A549 (cell line): Measurements from ENCODE around the gene TMEM203. TPM values are rescaled to one million over a fixed set of nuclear protein-coding genes. Genes with fewer than 3 reads are reported as not detected.

Source experiments
- ATAC-seq, 2 experiments: fragments of 200-7000 bp in 1 of 2; fragments of >200 bp in 1 of 2; cut with Nextera tagmentation in 1 of 2; cut with Tn5 transposase in 1 of 2; 3 replicates each; pipeline versions ENCODE4 v1.8.0 to v1.9.1; 2018 to 2020; ENCODE audit warnings: mild to moderate bottlenecking in 1 of 2, moderate library complexity in 1 of 2
- CTCF ChIA-PET: fragments of 300-600 bp; sonication (Branson Sonifier 250); formaldehyde crosslinking; extraction: SDS; loops from one replicate; lab custom pipeline; 2021; ENCODE audit warnings: antibody characterized with exemption, inconsistent platforms; lab: Yijun Ruan, JAX
- POLR2A ChIA-PET: fragments of 350-600 bp; formaldehyde crosslinking; extraction: SDS; loops from one replicate; lab custom pipeline; 2021; ENCODE audit warnings: antibody characterized with exemption, inconsistent platforms; lab: Yijun Ruan, JAX
- DNase-seq, 2 experiments: peaks; one replicate each; pipeline versions ENCODE4 v3.0.0 to v3.0.0-alpha.2; 2011 to 2016; ENCODE audit warnings: low read depth in 1 of 2, low spot score in 1 of 2
- FAIRE-seq: peaks from 2 replicates; lab custom pipeline; 2011; peaks lifted over from hg19 to GRCh38; lab: Jason Lieb, UNC
- H3K27ac ChIP-seq, 2 experiments: fragments of >200 bp; sonication (Bioruptor Twin); formaldehyde crosslinking; 3 replicates each; pipeline ENCODE4 v1.5.1; 2016 to 2017
- H3K4me1 ChIP-seq: fragments of >200 bp; sonication (Bioruptor Twin); formaldehyde crosslinking; 3 replicates; pipeline ENCODE4 v1.6.1; 2016
- H3K4me2 ChIP-seq: fragments of >200 bp; sonication (Bioruptor Twin); formaldehyde crosslinking; 3 replicates; pipeline ENCODE4 v1.6.1; 2016
- H3K4me3 ChIP-seq: fragments of >200 bp; sonication (Bioruptor Twin); formaldehyde crosslinking; 3 replicates; pipeline ENCODE4 v1.5.1; 2016
- H3K9me3 ChIP-seq: fragments of >200 bp; sonication (Bioruptor Twin); formaldehyde crosslinking; 3 replicates; pipeline ENCODE4 v1.6.1; 2016
- CBX2 ChIP-seq: fragments of 200-600 bp; sonication (generic); IDR thresholded peaks from 2 replicates; pipeline ENCODE4 v1.6.1; 2016; ENCODE audit warnings: low read depth, mild to moderate bottlenecking, borderline replicate concordance
- CHD2 ChIP-seq: fragments of 150-350 bp; IDR thresholded peaks from 2 replicates; pipeline ENCODE4 v1.6.1; 2014; ENCODE audit warnings: low read length; ENCODE audit not compliant: partially characterized antibody
- CHD4 ChIP-seq: fragments of 200-600 bp; sonication (generic); IDR thresholded peaks from 2 replicates; pipeline ENCODE4 v1.6.1; 2016; ENCODE audit warnings: antibody characterized with exemption, mild to moderate bottlenecking, borderline replicate concordance
- EP300 ChIP-seq, 2 experiments: fragments of >200 bp; sonication (Bioruptor Twin); formaldehyde crosslinking; IDR thresholded peaks; 2 replicates in 1 of 2; 3 replicates in 1 of 2; pipeline ENCODE4 v1.6.1; 2016 to 2017
- ESRRA ChIP-seq: fragments of 150-350 bp; IDR thresholded peaks from 2 replicates; pipeline ENCODE4 v1.6.1; 2014; ENCODE audit warnings: mild to moderate bottlenecking, low read length, borderline replicate concordance
- FOSL2 ChIP-seq, 2 experiments: fragments of 450-650 bp in 1 of 2; fragments of >200 bp in 1 of 2; sonication (Bioruptor Twin) in 1 of 2; formaldehyde crosslinking; IDR thresholded peaks; 2 replicates each; pipeline versions ENCODE4 v1.5.0 to v1.6.1; 2016 to 2020; ENCODE audit warnings: mild to moderate bottlenecking in 1 of 2, moderate library complexity in 1 of 2
- GATA3 ChIP-seq: IDR thresholded peaks from 2 replicates; pipeline ENCODE4 v1.6.1; 2012; ENCODE audit warnings: borderline replicate concordance
- HDAC2 ChIP-seq: fragments of 200-600 bp; sonication (generic); IDR thresholded peaks from 2 replicates; pipeline ENCODE4 v1.6.1; 2016
- HEYL ChIP-seq: fragments of 250-450 bp; sonication (Bioruptor Pico); IDR thresholded peaks from 2 replicates; pipeline ENCODE4 v1.8.0; 2021; ENCODE audit warnings: mild to moderate bottlenecking, moderate library complexity
- HOXA7 ChIP-seq: fragments of 250-450 bp; sonication (Bioruptor Pico); IDR thresholded peaks from 2 replicates; pipeline ENCODE4 v1.5.0; 2020; ENCODE audit warnings: mild to moderate bottlenecking, moderate library complexity
- KDM5A ChIP-seq: fragments of 200-600 bp; sonication (generic); IDR thresholded peaks from 2 replicates; pipeline ENCODE4 v1.6.1; 2016; ENCODE audit warnings: antibody characterized with exemption, mild to moderate bottlenecking
- NPAS2 ChIP-seq: fragments of 250-450 bp; sonication (Bioruptor Pico); IDR thresholded peaks from 2 replicates; pipeline ENCODE4 v1.8.0; 2022; ENCODE audit warnings: mild to moderate bottlenecking, moderate library complexity, borderline replicate concordance
- POLR2A ChIP-seq: IDR thresholded peaks from 2 replicates; pipeline ENCODE4 v1.6.1; 2012; ENCODE audit warnings: mild to moderate bottlenecking, low read length
- POLR2AphosphoS2 ChIP-seq: conservative IDR thresholded peaks from 2 replicates; pipeline ENCODE4 v1.6.1; 2012; ENCODE audit warnings: low read length, improper control_type of control experiment, inconsistent platforms
- SMC3 ChIP-seq: fragments of >200 bp; sonication (Bioruptor Twin); formaldehyde crosslinking; IDR thresholded peaks from 3 replicates; pipeline ENCODE4 v1.6.1; 2018; ENCODE audit warnings: inconsistent platforms
- TP53 ChIP-seq: fragments of 250-450 bp; sonication (Bioruptor Pico); IDR thresholded peaks from 2 replicates; pipeline ENCODE4 v1.5.0; 2021; ENCODE audit warnings: mild to moderate bottlenecking, moderate library complexity
- ZFP36 ChIP-seq: fragments of 450-650 bp; IDR thresholded peaks from 2 replicates; pipeline ENCODE4 v1.6.1; 2014; ENCODE audit warnings: borderline replicate concordance; ENCODE audit not compliant: partially characterized antibody
- WGBS: methylation state at CpG from one replicate; pipeline ENCODE4 v1.1.6; 2017; ENCODE audit errors: missing lambda C conversion rate; 5-methylcytosine and 5-hydroxymethylcytosine counted together
- polyA plus RNA-seq, 4 experiments: library from polyadenylated mRNA; depleted of rRNA in 3 of 4; stranded (reverse); fragments of >200 nt; fragmentation: RNase III in 1 of 4; extraction: RNeasy Plus Mini Kit Qiagen cat#74134 plus additional on column Dnase treatment in 1 of 4; gene quantifications; 2 replicates in 3 of 4; 3 replicates in 1 of 4; pipeline ENCODE4 v1.2.3, GENCODE V29; 2011 to 2017

The TMEM203 gene
- polyA plus RNA-seq, 2 of the 4 experiments (the other 2 are of a cell fraction): 31.0 to 47.3 TPM

GRCh38 chr9:137226338-137227053 is 21.0 kb upstream of the TMEM203 start:
- Histone ChIP-seq H3K27ac (peak overlapping the region; percentile 63 to 89), H3K4me1 (peaks cover 68% of the 10 kb centered on the region), H3K9me3 (no peaks in the 10 kb centered on the region), H3K4me2 (peak overlapping the region; percentile 77), H3K4me3 (no peak overlapping the region)
- FAIRE-seq (no peak), DNase-seq (peak in 1 of 2 experiments; percentile 52), ATAC-seq (peak; percentile 2 to 11; a peak in 4 of 6 replicates)
- WGBS: 69% methylated on average over 14 of the region's 18 CpGs
- TF ChIP-seq CBX2 (no peak), POLR2A (0 out of 2 replicates have a peak, but pooled peaks have one; percentile 9), ZFP36 (peak; percentile 55), FOSL2 (IDR thresholded peaks at IDR 0.05) (no peak), FOSL2 (CRISPR knock-in tag; IDR thresholded peaks at IDR 0.05) (peak; percentile 16; the same call in 1 of the 2 replicates)
- CTCF ChIA-PET: interaction anchor here (0.6 to 10.1 kb wide), 37 partner anchors 10 to 440 kb away, joined by 3 to 113 read pairs (median 6); partner anchors contain the start of genes ANAPC2, LRRC26, MAN1B1 and NDOR1
- POLR2A ChIA-PET: interaction anchor here (0.6 to 3.5 kb wide), 4 partner anchors 14 to 66 kb away, joined by 3 to 27 read pairs (median 6); partner anchors contain the start of genes ANAPC2, SSNA1 and TUBB4B

- H3K9me3 ChIP-seq: no peaks in the 10 kb centered on the region
- no peak for ATAC-seq
- peak overlapping the region; percentile 63 to 89; a peak in 5 of 6 replicates for H3K27ac ChIP-seq
- H3K4me1 ChIP-seq: peaks cover 69% of the 10 kb centered on the region
- ChIA-PET POLR2A (interaction anchor here (0.6 to 3.5 kb wide), 4 partner anchors 15 to 65 kb away, joined by 3 to 27 read pairs (median 18); partner anchors contain the start of genes ANAPC2, SSNA1, TPRN and TUBB4B), CTCF (interaction anchor here (1.0 to 10.1 kb wide), 24 partner anchors 9 to 299 kb away, joined by 3 to 113 read pairs (median 8); partner anchors contain the start of genes ANAPC2, LRRC26, MAN1B1 and NDOR1)
- no peak overlapping the region for H3K4me3 ChIP-seq
- TF ChIP-seq SMC3 (no peak), CHD4 (no peak), HEYL (CRISPR knock-in tag) (no peak), TP53 (CRISPR knock-in tag) (no peak), POLR2AphosphoS2 (no peak), EP300 (IDR thresholded peaks at IDR 0.05) (no peak), ESRRA (no peak), CHD2 (no peak)
- no peak overlapping the region for H3K4me2 ChIP-seq
- no peak for FAIRE-seq
- WGBS: 100% methylated on average over 6 of the region's 21 CpGs
- no peak for DNase-seq
These were observed 20.4 kb upstream of the TMEM203 start for GRCh38 chr9:137225699-137226331.

- H3K27ac ChIP-seq: peak within 1 kb of the TSS; percentile 89 to 93
- H3K4me3 ChIP-seq: peak within 1 kb of the TSS; percentile 72
- no peak for ATAC-seq
- POLR2A ChIA-PET: interaction anchor here (0.5 to 3.5 kb wide), 4 partner anchors 15 to 74 kb away, joined by 3 to 27 read pairs (median 24); partner anchors contain the start of genes ANAPC2, SSNA1, TPRN and TUBB4B
- H3K4me1 ChIP-seq: peaks cover 61% of the 10 kb centered on the region
- TF ChIP-seq HDAC2 (no peak), NPAS2 (CRISPR knock-in tag) (no peak), HOXA7 (CRISPR knock-in tag) (no peak), GATA3 (no peak), KDM5A (no peak)
- FAIRE-seq: no peak
- peak within 1 kb of the TSS; percentile 98 for H3K4me2 ChIP-seq
- 69% methylated on average over 9 of the region's 23 CpGs for WGBS
- H3K9me3 ChIP-seq: no peaks in the 10 kb centered on the region
- DNase-seq: no peak
- CTCF ChIA-PET: interaction anchor here (0.7 to 10.1 kb wide), 15 partner anchors 10 to 196 kb away, joined by 3 to 113 read pairs (median 5); partner anchors contain the start of genes ANAPC2, SSNA1, TPRN and TUBB4B
These were observed 19.6 kb upstream of the TMEM203 start, which contains the start of gene CYSRT1 for GRCh38 chr9:137224830-137225694. Gene CYSRT1, plus strand, starts transcription at chr9:137225174. Its CDS starts 448 bp downstream, at chr9:137225622.
